ENCODE measurements around the gene SARM1. TPM values are rescaled to one million over a fixed set of nuclear protein-coding genes. Genes with fewer than 3 reads are reported as not detected.

The SARM1 gene
- total and polyA plus RNA-seq, 8 donors, result 14.2 to 22.1 (median 17.3) TPM

GRCh38 chr17:28326114-28326513, 45.4 kb upstream of the SARM1 start:
- Histone ChIP-seq H3K36me3 (peaks cover 0 to 25% (median 8%) of the 10 kb centered on the region in 3 donors), H3K9me3 (no peaks in the 10 kb centered on the region), H3K4me1 (peaks cover 25 to 55% (median 53%) of the 10 kb centered on the region in 3 donors), H3K27ac (peak overlapping the region in 3 of 4 donors; percentile 51 to 84 (median 79)), H3K4me3 (no peak overlapping the region), H3K27me3 (no peaks in the 10 kb centered on the region)
- no peak for TF ChIP-seq CTCF (IDR thresholded peaks at IDR 0.05)
- peak in 3 of 4 donors; percentile 21 to 33 (median 30) for ATAC-seq
- intact Hi-C loops (cut with DNase I), result no loop called here
- WGBS, 2 donors, result 12 to 20% methylated on average over 7 of the region's 7 CpGs
- DNase-seq, result peak in 1 of 6 donors; percentile 43
- FAIRE-seq, result no peak

GRCh38 chr17:28327031-28327607, 44.4 kb upstream of the SARM1 start:
- ATAC-seq, result no peak
- Histone ChIP-seq H3K4me3 (no peak overlapping the region), H3K4me1 (peaks cover 25 to 58% (median 56%) of the 10 kb centered on the region in 3 donors), H3K9me3 (no peaks in the 10 kb centered on the region), H3K27ac (peak overlapping the region in 2 of 4 donors; percentile 55 to 79), H3K27me3 (no peaks in the 10 kb centered on the region), H3K36me3 (peaks cover 0 to 29% (median 8%) of the 10 kb centered on the region in 3 donors)
- intact Hi-C loops (cut with DNase I), result no loop called here
- 67 to 76% methylated on average over 9 of the region's 9 CpGs for WGBS, 2 donors
- DNase-seq, result peak in 1 of 6 donors; percentile 8
- TF ChIP-seq CTCF (IDR thresholded peaks at IDR 0.05), result no peak
- no peak for FAIRE-seq

DNA sequence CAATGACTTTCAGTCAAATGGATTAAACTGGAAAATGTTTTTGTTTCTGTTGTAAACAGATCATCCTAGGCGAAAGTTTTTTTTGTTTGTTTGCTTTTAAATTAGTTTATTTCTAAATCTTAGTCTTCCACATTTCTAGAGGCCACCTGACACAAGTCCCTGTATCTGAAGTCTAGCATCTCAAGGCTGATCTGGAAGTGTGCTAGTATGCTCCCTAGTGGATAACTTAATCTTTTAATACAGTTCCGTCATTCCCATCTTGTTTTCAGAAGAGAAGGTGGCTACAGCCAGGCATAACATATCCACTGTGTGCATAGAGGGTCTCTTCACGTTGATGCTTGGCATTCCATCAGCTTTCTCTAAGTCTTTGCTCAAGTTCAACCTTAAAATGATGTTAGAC, 43.8 kb upstream of the SARM1 start:
- DNase-seq, result no peak
- Histone ChIP-seq H3K4me1 (peaks cover 25 to 57% (median 50%) of the 10 kb centered on the region in 3 donors), H3K9me3 (no peaks in the 10 kb centered on the region), H3K27ac (peak overlapping the region in 1 of 4 donors; percentile 79), H3K36me3 (peaks cover 0 to 29% (median 8%) of the 10 kb centered on the region in 3 donors), H3K4me3 (no peak overlapping the region), H3K27me3 (no peaks in the 10 kb centered on the region)
- FAIRE-seq, result no peak
- no peak for TF ChIP-seq CTCF (IDR thresholded peaks at IDR 0.05)
- 39 to 44% methylated on average over 3 of the region's 3 CpGs for WGBS, 2 donors
- intact Hi-C loops (cut with DNase I), result no loop called here
- no peak for ATAC-seq

DNA sequence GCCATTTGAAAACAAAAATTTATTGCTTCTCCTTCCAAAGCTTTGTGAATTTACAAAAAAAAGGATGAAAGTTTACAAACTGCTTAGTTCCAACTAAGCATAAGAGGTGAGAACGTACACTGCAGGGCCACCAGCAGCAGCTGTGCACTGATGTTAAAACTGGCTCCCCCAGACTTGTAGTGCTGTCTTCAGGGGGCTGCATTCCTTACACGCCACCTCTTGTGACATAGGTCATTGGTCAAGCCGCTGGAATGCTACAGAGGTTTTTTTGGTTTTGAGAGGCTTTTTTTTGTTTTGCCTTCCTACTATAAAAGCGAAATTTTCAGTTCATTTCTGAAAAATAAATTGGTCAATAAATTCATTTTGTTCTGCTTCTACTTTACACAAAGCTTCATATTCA, 43.2 kb upstream of the SARM1 start:
- TF ChIP-seq CTCF (IDR thresholded peaks at IDR 0.05), result no peak
- Histone ChIP-seq H3K27me3 (no peaks in the 10 kb centered on the region), H3K4me1 (peaks cover 25 to 52% (median 46%) of the 10 kb centered on the region in 3 donors), H3K36me3 (peaks cover 0 to 29% (median 8%) of the 10 kb centered on the region in 3 donors), H3K9me3 (no peaks in the 10 kb centered on the region), H3K27ac (peak overlapping the region in 1 of 4 donors; percentile 79), H3K4me3 (no peak overlapping the region)
- no peak for FAIRE-seq
- intact Hi-C loops (cut with DNase I), result no loop called here
- no peak for ATAC-seq
- peak in 1 of 6 donors; percentile 3 for DNase-seq
- WGBS, 2 donors, result 70 to 79% methylated on average over 4 of the region's 4 CpGs

DNA sequence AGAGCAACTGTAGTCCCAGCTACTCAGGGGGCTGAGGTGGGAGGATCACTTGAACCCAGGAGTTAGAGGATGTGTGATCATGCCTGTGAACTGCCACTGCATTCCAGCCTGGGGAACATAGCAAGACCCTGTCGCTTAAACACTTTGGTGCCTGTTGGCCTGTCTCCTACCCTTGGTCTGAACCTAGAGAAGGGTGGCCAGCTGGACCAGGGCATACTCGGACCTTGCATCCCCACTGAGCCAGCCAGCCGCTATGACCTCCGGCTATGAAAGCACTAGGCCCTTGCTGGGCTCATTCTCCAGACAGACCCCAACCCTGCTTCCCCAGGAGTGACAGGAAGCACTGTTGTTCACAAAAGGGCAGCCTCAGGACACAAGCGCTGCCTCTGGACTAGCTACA, 40.8 kb upstream of the SARM1 start:
- FAIRE-seq (no peak), DNase-seq (peak in 1 of 6 donors; percentile 11), ATAC-seq (no peak)
- TF ChIP-seq CTCF (IDR thresholded peaks at IDR 0.05), result no peak
- no peak overlapping the region for H3K4me3 ChIP-seq
- WGBS, 2 donors, result 70 to 71% methylated on average over 5 of the region's 5 CpGs
- H3K27ac ChIP-seq, result peak overlapping the region in 2 of 4 donors; percentile 26 to 27
- H3K9me3 ChIP-seq, result no peaks in the 10 kb centered on the region
- peaks cover 0 to 29% (median 8%) of the 10 kb centered on the region in 3 donors for H3K36me3 ChIP-seq
- H3K4me1 ChIP-seq, result peaks cover 13 to 41% (median 33%) of the 10 kb centered on the region in 3 donors
- intact Hi-C loops (cut with DNase I), result no loop called here
- H3K27me3 ChIP-seq, result no peaks in the 10 kb centered on the region

Data from pancreas (tissue), 10 donors.